HG03108 (cell line): ENCODE results near the gene ZCWPW1.
"Not testable (repeated sequence)": the region's sequence is repeated elsewhere in the genome, so short reads cannot be mapped to it uniquely, and the experiment has no call there.

Experiments used
- ATAC-seq: cut with Tn5 transposase; IDR thresholded peaks from one replicate; pipeline ENCODE4 v1.9.1; 2021; ENCODE audit warnings: moderate library complexity; ENCODE audit not compliant: unreplicated experiment

Gene ZCWPW1

GRCh38 chr7:100456562-100456961 is 28.1 kb upstream of the ZCWPW1 start:
- ATAC-seq, result no peak

GRCh38 chr7:100455206-100455605 is 26.7 kb upstream of the ZCWPW1 start:
- ATAC-seq, result no peak

DNA sequence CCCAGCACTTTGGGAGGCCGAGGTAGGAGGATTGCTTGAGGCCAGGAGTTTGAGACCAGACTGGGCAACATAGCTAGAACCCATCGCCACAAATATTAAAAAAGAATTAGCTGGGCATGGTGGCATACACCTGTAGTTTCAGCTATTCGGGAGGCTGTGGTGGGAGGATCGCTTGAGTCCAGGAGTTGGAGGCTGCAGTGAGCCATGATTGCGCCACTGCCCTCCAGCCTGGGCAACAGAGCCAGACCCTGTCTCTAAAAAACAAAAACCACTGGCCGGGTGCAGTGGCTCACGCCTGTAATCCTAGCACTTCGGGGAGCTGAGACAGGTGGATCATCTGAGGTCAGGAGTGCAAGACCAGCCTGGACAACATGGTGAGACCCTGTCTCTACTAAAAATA is 25.4 kb upstream of the ZCWPW1 start:
- not testable (repeated sequence) for ATAC-seq

DNA sequence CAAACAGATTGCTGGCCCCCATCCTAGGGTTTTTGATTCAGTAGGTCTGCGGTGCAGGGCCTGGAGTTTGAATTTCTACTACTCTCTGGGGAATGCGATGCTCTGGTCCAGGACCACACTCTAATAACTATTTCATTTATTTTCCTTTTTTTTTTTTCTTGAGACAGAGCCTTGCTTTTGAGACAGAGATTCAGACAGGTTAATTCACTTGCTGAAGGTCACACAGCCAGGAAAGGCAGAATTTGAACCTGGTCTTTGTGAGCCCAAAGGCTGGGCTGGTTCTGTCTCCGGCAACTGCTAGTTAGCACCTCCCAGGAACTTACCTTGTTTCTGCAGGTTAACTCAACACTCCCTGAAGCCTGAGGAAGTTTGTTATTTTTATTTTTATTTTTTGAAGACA is 24.0 kb upstream of the ZCWPW1 start:
- ATAC-seq, result no peak

GRCh38 chr7:100449190-100449795 is 20.8 kb upstream of the ZCWPW1 start:
- ATAC-seq, result no peak

- ATAC-seq, result not testable (repeated sequence)
Measured at GRCh38 chr7:100447363-100447762, 18.9 kb upstream of the ZCWPW1 start.

DNA sequence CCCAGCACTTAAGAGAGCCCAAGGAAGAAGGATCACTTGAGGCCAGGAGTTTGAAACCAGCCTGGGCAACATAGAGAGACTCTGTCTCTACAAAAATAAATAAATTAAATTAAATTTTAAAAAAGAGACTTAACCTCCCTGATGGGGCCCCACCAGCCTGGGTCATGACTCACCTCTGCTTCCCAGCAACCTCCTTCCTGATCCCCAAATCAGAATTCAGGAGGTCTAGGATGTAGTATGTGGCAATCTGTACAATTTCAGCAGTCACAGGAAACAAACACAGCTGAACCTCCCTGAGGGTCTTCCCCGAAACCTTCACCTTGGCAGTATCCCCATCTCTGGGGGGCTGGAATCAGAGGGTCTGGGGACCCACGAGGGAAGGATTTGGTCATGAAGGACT is 17.5 kb upstream of the ZCWPW1 start:
- no peak for ATAC-seq

- no peak for ATAC-seq
Measured at GRCh38 chr7:100444311-100445278, 16.1 kb upstream of the ZCWPW1 start.

GRCh38 chr7:100443096-100443840 is 14.8 kb upstream of the ZCWPW1 start:
- no peak for ATAC-seq

- ATAC-seq, result no peak
Measured at GRCh38 chr7:100441641-100442535, 13.4 kb upstream of the ZCWPW1 start.

GRCh38 chr7:100439244-100439643 is 10.7 kb upstream of the ZCWPW1 start:
- not testable (repeated sequence) for ATAC-seq

GRCh38 chr7:100438731-100439130 is 10.2 kb upstream of the ZCWPW1 start:
- ATAC-seq, result not testable (repeated sequence)

DNA sequence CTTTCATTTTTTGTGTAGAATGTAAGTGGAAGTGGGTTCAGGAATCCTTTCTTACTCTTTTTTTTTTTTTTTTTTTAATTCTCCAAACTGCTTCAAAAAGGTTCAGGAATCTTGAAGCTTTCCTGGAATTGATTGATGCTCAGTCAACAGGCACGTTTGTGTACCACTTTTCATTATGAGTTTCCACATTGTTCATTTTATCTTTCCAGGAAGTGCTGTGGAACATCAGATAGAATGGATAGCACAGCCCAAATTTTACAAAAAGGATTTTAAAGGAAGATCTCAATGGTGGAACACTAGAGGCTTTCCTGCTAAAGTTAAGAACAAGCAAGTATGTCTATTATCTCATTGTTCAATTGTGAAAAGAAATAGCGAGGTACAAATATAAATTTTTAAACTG is 9.7 kb upstream of the ZCWPW1 start:
- no peak for ATAC-seq

GRCh38 chr7:100437150-100438100 is 8.9 kb upstream of the ZCWPW1 start:
- no peak for ATAC-seq

GRCh38 chr7:100435401-100436304 is 7.2 kb upstream of the ZCWPW1 start:
- ATAC-seq, result peak; percentile 5

DNA sequence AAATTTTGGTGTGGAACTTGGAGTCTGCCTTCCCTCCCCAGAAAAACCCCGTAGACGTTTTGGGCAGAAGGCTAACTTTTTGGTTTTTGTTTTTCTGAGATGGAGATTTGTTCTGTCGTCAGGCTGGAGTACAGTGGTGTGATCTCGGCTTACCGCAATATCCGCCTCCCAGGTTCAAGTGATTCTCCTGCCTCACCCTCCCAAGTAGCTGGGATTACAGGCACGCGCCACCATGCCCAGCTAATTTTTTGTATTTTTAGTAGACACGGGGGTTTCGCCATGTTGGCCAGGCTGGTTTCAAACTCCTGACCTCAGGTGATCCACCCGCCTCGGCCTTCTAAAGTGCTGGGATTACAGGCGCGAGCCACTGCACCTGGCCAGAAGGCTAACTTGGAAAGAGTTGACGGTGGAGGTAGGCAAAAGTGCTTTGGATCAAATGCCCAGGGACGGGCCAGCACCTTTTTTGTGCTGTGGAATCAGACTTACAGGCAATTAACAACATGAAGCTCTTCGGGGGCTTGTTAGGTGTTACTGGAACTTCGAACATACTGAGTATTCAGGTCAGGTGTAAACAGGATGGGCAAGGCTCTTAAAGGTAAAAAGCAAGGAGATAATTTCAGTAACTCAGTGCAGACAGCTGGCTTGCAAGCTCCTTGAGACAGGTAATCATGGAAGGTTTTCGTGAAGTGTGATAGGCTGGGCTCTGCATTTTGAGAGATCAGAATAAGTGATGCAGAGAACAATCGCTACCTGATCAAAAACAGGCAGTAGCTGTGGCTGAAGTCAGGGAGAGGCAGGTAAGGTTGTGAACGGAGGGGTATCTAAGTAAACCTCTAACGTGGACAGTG is 6.0 kb upstream of the ZCWPW1 start:
- ATAC-seq, result no peak

DNA sequence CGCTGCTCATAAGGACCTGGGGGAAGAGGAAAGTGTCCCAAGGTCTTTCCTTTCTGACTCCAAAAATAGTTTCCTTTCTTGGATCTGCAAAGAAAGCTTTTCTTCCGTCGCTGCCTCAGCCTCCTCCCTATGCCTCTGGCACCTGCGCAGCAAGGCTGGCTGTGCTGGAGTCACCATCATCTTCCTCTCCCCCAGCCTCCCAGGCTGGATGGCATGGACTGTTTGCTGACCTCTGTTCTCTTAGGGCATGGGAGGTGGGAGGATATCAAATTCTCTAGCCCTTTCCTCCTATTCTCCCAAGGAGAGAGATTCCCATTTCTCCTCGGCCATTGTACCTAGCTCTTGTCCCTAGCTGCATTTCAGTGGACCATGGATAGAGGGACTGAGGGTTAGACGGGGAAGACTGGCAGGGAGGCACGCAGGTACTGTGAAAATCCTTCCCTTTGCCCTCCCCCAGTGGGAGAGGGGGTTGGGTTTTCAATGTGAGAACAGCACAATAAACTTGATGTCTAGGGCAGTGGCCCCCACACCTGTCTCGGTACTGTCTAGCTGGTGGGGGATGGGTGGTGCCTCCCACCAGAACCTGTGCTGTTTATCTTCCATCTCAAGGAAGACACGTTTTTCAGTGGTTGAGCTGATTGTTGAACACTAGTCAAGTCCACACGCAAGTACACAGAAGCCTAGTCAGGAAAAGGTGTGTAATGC is 5.2 kb upstream of the ZCWPW1 start:
- ATAC-seq, result no peak
